GM18505 (cell line): ENCODE measurements around the gene ZNF354C.

Source experiments
- ATAC-seq: cut with Tn5 transposase; IDR thresholded peaks from one replicate; pipeline ENCODE4 v1.9.1; 2021; ENCODE audit not compliant: unreplicated experiment
- POLR2A ChIP-seq: IDR thresholded peaks from 4 replicates; pipeline ENCODE4 v1.6.1; 2011; ENCODE audit warnings: borderline replicate concordance; ENCODE audit not compliant: insufficient read depth, insufficient read length; ENCODE audit errors: extremely low read depth

ZNF354C gene

DNA sequence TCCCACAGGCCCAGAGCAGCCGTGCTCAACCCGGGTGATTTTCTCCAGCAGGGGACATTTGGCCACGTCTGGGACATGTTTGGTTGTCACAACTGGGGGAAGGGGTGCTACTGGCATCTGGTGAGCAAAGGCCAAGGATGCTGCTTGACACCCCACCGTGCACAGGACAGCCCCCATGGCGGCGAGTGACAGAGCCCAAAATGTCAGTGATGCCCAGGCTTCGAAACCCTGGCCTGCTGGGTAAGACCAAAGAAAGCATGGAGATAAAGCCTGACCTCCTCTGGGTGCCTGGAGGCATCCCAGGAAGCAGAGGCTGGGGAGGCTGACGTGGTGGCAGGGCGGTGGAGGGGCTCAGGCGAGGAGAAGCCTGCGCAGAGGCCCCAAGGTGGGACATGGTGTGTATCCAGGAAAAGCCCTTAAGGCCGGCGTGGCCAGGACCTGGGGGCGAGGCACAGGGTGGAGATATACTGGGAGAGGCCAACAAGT is 66.4 kb downstream of the ZNF354C start:
- no peak for TF ChIP-seq POLR2A

DNA sequence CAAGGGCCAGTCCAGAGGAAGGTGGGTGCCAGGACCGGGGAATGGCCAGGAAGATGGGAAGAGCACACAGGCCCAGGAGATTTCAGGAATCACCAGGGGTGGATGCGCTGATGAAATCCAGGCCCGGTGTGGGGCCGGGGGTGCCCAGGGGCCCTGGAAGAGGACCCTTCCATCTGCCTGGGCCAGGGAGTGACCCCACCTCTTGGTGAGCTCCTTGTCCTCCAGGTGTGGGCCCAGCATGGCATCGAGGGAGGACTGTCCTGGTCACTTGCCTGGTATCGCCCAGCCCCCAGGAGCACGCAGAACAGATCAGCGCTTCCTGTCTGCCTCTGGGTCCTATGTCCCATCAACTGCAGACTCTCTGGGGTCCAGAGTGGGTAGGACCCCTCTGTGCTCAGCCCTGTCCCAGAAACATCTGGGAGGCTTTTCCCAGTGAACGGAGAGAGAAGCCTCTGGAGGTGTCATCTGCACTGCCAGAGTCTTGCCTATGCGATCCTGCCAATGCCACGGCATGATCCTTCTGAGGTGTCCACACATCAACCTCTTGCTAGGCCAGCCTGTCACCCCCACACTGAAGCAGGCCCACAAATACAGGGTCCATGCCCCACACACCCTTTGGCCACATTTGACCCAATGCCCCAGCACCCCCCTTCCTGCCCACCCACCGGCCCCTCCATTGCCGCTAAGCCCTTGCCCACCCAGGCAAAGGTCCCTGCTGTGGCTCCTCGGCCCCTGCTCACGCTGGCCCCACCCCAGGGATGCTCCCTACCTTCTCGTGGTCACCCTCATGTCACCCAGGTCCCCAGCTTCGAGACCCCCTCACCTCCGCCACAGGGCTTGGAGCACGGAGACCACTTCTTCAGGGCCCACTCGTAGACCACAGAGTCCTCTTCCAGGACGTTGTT is 67.2 kb downstream of the ZNF354C start:
- no peak for ATAC-seq
- no peak for TF ChIP-seq POLR2A

More for the DNA sequence above, 66.4 kb downstream of the ZNF354C start:
- no peak for ATAC-seq

DNA sequence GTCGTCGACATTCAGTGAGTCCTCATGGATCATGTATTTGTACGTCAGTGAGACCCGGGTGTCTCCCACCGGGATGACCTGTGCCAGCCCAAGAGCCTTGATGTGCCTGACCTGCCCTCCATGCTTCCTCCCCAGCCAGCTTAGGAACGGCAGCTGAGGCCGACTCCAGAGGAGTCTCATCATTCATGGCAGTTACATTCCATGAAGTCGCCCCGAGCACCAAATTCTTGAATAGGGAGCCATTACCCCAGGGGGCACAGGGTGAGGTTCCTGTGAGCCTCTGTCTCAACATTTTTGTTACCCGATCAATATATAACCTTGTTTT is 67.8 kb downstream of the ZNF354C start:
- no peak for ATAC-seq

DNA sequence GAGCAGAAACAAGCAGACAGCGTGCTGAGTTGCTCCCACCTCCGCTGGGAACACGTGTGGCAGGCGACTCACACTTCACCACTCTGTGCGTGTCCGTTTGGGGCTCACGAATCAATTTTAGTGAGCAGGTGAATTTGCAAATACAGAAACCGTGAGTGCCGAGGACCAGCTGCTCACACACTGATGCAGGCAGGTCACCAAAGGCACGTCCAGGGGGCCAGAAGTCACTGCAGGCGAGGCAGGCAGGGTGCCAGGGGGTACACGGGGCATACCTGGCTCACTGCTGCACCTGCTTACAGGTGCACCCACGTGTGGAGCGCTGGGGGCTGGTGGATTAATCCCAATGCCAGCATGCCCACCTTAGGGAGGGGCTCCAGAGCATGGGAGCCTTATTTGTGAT is 68.8 kb downstream of the ZNF354C start:
- no peak for ATAC-seq
- no peak for TF ChIP-seq POLR2A

More for the DNA sequence above, 67.8 kb downstream of the ZNF354C start:
- no peak for TF ChIP-seq POLR2A

DNA sequence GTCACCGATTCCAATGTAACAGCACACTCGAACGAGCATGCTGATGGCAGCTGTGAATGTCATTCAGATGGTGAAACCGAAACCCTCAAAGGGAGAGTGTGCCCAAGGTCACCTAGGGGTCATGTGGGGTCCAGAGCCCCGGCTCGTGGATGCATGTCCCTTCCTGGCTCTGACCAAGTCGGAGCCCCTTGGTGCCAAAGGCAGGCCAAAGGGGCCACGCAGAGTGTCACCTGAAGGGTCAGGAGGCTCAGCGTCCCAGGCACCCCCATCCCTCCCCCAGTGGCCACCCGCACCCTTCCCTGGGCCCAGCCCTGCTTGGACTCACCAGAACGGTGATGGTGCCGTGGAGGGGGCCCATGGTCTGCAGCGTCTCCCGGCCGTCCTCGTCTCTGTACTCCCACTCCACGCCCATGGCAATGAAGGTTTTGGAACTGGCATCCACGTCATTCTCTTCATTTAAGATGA is 69.5 kb downstream of the ZNF354C start:
- no peak for TF ChIP-seq POLR2A
- no peak for ATAC-seq

DNA sequence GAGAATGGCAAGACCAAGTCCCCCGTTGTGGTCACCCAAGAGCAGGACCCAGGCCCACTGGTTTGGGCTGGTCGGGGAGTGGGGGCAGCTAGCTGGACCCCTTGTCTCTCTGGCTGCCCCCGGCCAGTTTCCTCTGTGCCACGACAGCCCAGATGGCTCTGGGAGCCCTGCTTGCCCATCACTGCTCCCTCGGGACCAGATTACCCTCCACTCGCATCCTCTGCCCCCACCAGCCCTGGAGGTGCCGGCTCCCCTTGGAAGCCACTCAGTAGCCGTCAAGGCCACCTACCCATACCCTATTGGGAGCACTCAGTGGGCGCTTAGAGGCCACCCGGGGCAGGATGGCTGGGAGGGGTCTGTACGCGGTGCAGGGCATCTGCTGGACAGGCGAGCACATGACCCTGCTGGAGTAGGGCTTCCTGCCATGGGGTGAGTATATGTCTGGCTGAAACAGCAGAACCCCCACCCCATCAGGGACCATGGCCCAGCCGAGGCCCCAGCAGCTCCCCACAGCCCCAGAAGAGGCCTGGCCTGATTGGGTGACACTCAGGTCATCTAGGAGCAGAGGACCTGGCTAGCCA is 70.0 kb downstream of the ZNF354C start:
- no peak for TF ChIP-seq POLR2A
- no peak for ATAC-seq

DNA sequence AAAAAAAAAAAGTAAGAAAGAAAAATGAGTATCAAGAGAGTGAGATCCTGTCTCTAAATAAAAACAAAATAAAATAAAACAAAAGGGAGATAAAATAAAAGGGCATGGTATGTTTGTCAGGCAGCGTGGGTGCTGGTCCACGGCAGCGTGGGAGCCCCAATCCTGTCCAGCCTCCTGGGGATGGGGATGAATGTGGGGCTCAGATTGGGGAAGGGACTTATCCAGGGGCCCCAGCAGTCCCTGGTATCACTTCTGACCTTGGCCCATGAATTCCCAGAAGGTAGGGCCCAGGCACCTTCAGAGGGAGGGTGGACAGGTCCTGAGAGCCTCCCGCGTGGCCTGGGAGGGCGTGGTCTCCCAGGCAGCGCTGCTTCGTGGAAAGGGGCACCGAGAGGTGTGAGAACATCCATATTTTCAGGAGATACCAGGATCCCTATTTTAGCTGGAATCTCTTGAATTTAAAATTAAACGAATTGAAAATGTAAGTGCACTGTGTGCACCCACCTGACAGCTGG is 71.2 kb downstream of the ZNF354C start:
- no peak for ATAC-seq
- no peak for TF ChIP-seq POLR2A

DNA sequence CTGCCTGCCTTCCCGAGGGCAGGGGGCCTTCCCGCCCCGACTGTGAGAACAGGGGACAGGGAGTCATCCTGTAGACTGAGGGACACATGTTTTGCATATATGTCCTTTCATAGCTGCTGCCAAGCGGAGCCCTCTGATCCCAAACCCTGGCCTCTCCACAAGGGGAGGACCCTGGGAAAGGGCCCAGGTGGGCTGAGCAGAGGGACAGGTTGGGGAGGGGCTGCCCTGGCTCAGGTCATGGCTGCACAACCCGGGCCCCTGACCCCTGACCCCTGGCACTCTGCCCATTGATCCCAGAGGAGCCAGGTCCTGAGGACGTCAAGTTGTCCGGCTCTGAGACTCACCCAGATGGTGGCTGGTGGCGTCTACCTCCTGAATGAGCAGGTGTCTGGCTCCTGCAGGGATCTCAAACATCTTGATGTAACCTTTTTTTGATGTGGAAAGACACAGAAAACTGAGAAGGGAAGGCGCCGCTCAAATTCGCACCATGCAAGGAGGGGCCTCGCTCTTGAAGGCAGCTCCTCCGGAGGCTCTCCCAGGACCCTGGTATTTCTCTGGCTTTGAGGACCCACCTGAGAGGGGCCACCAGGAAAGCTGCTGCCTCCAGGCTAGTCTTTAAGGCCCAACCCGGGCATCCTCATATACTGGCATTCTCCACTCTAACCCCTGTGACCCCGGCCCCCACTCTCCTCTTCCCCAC is 71.9 kb downstream of the ZNF354C start:
- no peak for ATAC-seq
- no peak for TF ChIP-seq POLR2A

DNA sequence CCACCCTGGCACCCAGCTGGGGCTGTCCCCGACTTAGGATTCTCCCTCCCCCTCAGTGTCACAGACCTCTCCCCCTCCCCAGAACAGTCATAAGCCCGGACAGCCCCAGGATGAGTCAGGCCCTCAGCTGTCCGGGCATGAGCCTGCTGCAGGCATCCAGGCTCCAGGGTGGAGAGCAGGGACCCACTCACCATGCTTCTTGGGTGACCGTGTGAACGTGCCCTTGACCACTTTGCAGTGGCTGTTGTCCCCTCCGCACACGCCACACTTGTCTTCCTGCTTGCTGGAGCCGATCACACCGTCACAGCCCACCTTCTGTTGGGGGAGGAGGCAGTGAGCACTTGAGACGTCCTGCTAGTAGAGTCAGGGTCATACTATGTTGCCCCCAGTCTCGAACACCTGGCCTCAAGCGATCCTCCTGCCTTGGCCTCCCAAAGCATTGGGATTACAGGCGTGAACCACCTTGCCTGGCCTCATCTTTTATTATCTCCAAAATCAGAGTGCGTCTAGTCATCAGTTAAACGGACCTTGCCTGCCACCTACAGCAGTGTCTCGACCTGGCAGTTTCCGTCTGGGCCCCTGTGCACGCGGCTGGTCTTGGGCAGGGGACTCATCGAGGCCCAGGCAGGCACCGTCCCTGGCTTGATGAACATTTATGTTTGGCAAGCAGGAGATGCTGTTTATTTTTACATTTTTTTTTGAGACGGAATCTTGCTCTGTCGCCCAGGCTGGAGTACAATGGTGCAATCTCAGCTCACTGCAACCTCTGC is 72.6 kb downstream of the ZNF354C start:
- no peak for ATAC-seq
- no peak for TF ChIP-seq POLR2A
